Osteoblast (primary cell): ENCODE measurements around the gene IL31. TPM values are rescaled to one million over a fixed set of nuclear protein-coding genes. Genes with fewer than 3 reads are reported as not detected.

Experiments used
- DNase-seq: peaks from one replicate; pipeline ENCODE4 v3.0.0; 2011; ENCODE audit warnings: low spot score, mixed read lengths; ENCODE audit not compliant: insufficient read length; ENCODE audit errors: missing footprints
- H2AFZ ChIP-seq: 2 replicates; pipeline ENCODE4 v1.6.0; 2011; ENCODE audit warnings: mild to moderate bottlenecking, low read length
- H3K27ac ChIP-seq: 2 replicates; pipeline ENCODE4 v1.5.1; 2011; ENCODE audit warnings: mild to moderate bottlenecking, low read depth, low read length, moderate library complexity
- H3K27me3 ChIP-seq: 2 replicates; pipeline ENCODE4 v1.6.0; 2012; ENCODE audit warnings: mild to moderate bottlenecking, control low read depth, inconsistent platforms, low read length, moderate library complexity; ENCODE audit not compliant: insufficient read depth
- H3K36me3 ChIP-seq: 2 replicates; pipeline ENCODE4 v1.5.1; 2011; ENCODE audit warnings: mild to moderate bottlenecking, low read length, control low read depth, moderate library complexity; ENCODE audit not compliant: insufficient read depth
- H3K4me1 ChIP-seq: 2 replicates; pipeline ENCODE4 v1.5.1; 2011; ENCODE audit warnings: mild to moderate bottlenecking, low read length, control low read depth, moderate library complexity; ENCODE audit not compliant: insufficient read depth
- H3K4me2 ChIP-seq: 2 replicates; pipeline ENCODE4 v1.6.0; 2011; ENCODE audit warnings: mild to moderate bottlenecking, low read length; ENCODE audit not compliant: insufficient read depth
- H3K4me3 ChIP-seq: fragments of 200-600 bp; sonication (generic); 3 replicates; pipeline ENCODE4 v1.5.1; 2012; ENCODE audit warnings: mild to moderate bottlenecking, low read length, inconsistent platforms; ENCODE audit not compliant: insufficient read depth
- H3K79me2 ChIP-seq: 2 replicates; pipeline ENCODE4 v1.6.0; 2012; ENCODE audit warnings: mild to moderate bottlenecking, low read length, control low read depth, inconsistent platforms; ENCODE audit not compliant: insufficient read depth
- H3K9me3 ChIP-seq: 2 replicates; pipeline ENCODE4 v1.5.1; 2011; ENCODE audit warnings: low read depth, low read length, control low read depth
- H4K20me1 ChIP-seq: 2 replicates; pipeline ENCODE4 v1.6.0; 2012; ENCODE audit warnings: mild to moderate bottlenecking, low read length, control low read depth; ENCODE audit not compliant: insufficient read depth
- total RNA-seq: library from RNA; depleted of rRNA; stranded (reverse); fragments of >200 nt; gene quantifications from 2 replicates; pipeline ENCODE4 v1.2.3, GENCODE V29; 2012
- TF ChIP-seq, protein P1 (sequence below): IDR thresholded peaks from 2 replicates; pipeline ENCODE4 v1.5.1; 2011; ENCODE audit warnings: mild to moderate bottlenecking, low read depth, low read length, moderate library complexity; ENCODE audit errors: extremely low read depth

The IL31 gene
- total RNA-seq, 1 donor = not detected

DNA sequence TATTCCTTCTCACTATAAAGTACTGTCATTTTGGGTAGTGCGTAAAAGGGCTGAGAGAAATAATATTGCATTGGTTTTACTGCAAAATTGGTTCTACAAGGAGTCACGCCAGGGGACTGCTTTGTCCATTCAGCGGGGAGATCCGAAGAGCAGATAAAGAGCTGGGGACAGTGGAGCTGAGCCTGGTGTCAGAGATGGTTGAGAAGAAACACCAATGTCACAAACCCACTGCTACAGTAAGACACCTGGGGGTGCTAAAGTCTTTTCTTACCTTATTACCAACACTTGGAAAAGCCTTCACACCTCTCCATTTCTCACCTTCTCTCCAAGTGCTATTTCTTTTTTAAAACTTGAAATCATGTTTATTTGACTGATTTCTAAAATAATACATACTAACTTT, 14.1 kb downstream of the IL31 start:
- H3K36me3 ChIP-seq = no peaks in the 10 kb centered on the region
- H3K27me3 ChIP-seq = peaks cover 3% of the 10 kb centered on the region
- no peak overlapping the region for H2AFZ ChIP-seq
- H3K4me3 ChIP-seq = no peak overlapping the region
- H4K20me1 ChIP-seq = no peaks in the 10 kb centered on the region
- TF ChIP-seq, protein P1, sequence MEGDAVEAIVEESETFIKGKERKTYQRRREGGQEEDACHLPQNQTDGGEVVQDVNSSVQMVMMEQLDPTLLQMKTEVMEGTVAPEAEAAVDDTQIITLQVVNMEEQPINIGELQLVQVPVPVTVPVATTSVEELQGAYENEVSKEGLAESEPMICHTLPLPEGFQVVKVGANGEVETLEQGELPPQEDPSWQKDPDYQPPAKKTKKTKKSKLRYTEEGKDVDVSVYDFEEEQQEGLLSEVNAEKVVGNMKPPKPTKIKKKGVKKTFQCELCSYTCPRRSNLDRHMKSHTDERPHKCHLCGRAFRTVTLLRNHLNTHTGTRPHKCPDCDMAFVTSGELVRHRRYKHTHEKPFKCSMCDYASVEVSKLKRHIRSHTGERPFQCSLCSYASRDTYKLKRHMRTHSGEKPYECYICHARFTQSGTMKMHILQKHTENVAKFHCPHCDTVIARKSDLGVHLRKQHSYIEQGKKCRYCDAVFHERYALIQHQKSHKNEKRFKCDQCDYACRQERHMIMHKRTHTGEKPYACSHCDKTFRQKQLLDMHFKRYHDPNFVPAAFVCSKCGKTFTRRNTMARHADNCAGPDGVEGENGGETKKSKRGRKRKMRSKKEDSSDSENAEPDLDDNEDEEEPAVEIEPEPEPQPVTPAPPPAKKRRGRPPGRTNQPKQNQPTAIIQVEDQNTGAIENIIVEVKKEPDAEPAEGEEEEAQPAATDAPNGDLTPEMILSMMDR = no peak
- no peak for DNase-seq
- no peaks in the 10 kb centered on the region for H3K4me1 ChIP-seq
- no peak overlapping the region for H3K27ac ChIP-seq
- H3K9me3 ChIP-seq = no peaks in the 10 kb centered on the region
- no peaks in the 10 kb centered on the region for H3K79me2 ChIP-seq
- no peak overlapping the region for H3K4me2 ChIP-seq

DNA sequence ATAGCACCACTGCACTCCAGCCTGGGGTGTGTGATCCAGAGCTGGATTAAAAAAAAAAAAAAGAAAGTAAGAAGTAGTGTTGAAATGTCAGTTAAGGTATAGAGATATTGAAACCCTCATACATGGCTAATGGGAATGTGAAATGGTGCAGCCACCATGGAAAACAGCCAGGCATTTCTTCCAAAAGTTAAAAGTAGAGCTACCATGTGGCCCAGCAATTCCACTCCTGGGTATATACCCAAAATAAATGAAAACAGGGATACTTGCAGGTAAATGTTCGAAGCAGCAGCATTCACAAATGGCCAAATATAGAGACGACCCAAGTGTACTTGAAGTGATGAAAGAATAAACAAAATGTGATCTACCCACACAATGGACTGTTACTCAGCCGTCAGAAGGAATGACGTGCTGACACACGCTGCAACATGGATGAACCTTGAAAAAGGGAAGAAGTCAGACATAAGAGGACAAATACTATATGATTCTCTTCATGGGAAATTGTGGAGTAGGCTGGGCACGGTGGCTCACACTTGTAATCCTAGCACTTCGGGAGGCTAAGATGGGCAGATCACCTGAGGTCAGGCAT, 15.2 kb downstream of the IL31 start:
- Histone ChIP-seq H3K9me3 (no peaks in the 10 kb centered on the region), H3K79me2 (no peaks in the 10 kb centered on the region), H4K20me1 (no peaks in the 10 kb centered on the region), H2AFZ (no peak overlapping the region), H3K4me1 (no peaks in the 10 kb centered on the region), H3K4me2 (no peak overlapping the region), H3K27ac (no peak overlapping the region), H3K36me3 (no peaks in the 10 kb centered on the region), H3K4me3 (no peak overlapping the region), H3K27me3 (peaks cover 3% of the 10 kb centered on the region)
- TF ChIP-seq, protein P1 = no peak
- no peak for DNase-seq

DNA sequence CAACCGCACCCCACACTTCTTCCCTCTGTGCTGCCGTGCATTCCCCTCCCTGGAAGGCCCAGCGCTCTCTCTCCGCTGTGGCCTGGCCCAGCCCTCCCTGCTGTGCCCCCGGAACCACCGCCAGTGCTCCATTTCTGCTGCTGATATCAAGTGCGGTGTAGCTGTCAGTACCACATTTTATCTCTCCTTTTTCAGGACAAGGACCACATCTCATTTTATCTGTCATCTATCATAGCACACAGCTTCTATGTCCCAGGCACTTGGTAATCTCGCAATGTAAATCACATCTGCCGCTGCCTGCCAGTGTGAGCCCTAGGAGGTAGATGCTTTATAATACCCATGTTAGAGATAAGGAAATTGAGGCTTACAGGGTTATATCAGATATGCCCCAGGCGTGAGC, 18.3 kb downstream of the IL31 start:
- H3K27me3 ChIP-seq = peaks cover 3% of the 10 kb centered on the region
- no peaks in the 10 kb centered on the region for H4K20me1 ChIP-seq
- no peak overlapping the region for H3K4me3 ChIP-seq
- no peak overlapping the region for H3K27ac ChIP-seq
- no peaks in the 10 kb centered on the region for H3K36me3 ChIP-seq
- H3K4me1 ChIP-seq = no peaks in the 10 kb centered on the region
- TF ChIP-seq, protein P1 = no peak
- H3K4me2 ChIP-seq = no peak overlapping the region
- DNase-seq = no peak
- H2AFZ ChIP-seq = no peak overlapping the region
- no peaks in the 10 kb centered on the region for H3K79me2 ChIP-seq
- no peaks in the 10 kb centered on the region for H3K9me3 ChIP-seq

DNA sequence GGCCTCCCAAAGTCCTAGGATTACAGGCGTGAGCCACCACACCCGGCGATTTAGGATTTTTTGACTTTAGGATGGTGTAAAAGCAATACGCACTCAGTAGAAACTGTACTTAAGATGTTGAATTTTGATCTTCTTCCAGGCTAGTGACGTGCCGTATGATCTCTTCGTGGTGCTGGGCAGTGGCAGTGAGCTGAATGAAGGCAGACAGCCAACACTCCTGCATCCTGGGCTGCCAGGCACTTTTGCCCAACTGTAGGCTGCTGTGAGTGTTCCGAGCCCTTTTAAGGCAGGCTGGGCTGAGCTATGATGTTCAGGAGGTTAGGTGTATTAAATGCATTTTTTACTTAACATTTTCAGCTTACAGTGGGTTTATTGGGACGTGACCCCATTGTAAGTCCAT, 21.3 kb downstream of the IL31 start:
- H3K27me3 ChIP-seq = peaks cover 7% of the 10 kb centered on the region
- H2AFZ ChIP-seq = no peak overlapping the region
- no peak overlapping the region for H3K4me3 ChIP-seq
- H3K27ac ChIP-seq = no peak overlapping the region
- TF ChIP-seq, protein P1 = no peak
- no peak for DNase-seq
- H3K36me3 ChIP-seq = no peaks in the 10 kb centered on the region
- no peaks in the 10 kb centered on the region for H3K79me2 ChIP-seq
- H3K4me1 ChIP-seq = no peaks in the 10 kb centered on the region
- no peaks in the 10 kb centered on the region for H4K20me1 ChIP-seq
- H3K9me3 ChIP-seq = no peaks in the 10 kb centered on the region
- no peak overlapping the region for H3K4me2 ChIP-seq
